Measurements from ENCODE around the gene TMEM220. TPM values are rescaled to one million over a fixed set of nuclear protein-coding genes. Genes with fewer than 3 reads are reported as not detected.

Gene TMEM220
- total RNA-seq, 1 experiment from 2014 or later = not detected

DNA sequence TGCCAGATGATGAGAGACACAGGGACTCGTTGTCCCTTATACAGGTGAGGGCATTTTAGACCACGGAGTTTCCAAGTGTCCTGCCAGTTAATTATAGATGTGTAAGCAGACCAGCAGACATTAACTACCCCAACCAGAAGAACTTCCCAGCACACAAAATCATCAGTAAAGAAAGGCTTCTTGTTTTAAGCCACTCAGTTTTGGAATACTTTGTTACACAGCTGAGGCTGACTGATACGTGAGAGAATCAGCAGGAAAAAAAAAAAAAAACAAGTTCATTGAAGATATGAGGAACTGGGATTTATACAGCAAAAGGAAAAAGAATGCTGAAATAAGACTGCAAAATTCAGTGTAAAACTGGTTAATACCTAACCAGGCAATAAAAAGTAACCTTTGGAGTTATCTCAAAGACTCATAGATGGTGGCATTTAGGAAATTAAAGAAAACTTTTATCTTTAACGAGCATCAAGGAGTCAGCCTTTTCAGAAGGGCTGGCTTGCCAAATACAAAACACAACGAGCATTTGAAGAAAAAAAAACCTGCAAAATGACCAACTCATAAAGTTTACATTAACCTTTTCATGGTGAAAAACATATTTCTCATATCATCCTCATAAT is 46.0 kb upstream of the TMEM220 start:
- Histone ChIP-seq H2AFZ (ENCODE audit: low read depth, low read length, poor library complexity, severe bottlenecking) (no peak overlapping the region), H3K27ac (ENCODE audit: low read depth, low read length) (no peak overlapping the region), H4K20me1 (ENCODE audit: insufficient read depth) (no peaks in the 10 kb centered on the region), H3K79me2 (ENCODE audit: insufficient read depth, low read length) (no peaks in the 10 kb centered on the region), H3K36me3 (ENCODE audit: control insufficient read depth in 1 of 2, insufficient read depth in 2 of 2, low read length in 2 of 2) (no peaks in the 10 kb centered on the region), H3K9me3 (ENCODE audit: control insufficient read depth in 1 of 2, insufficient read depth in 1 of 2, low read depth in 1 of 2, low read length in 2 of 2) (peaks cover 0 to 4% of the 10 kb centered on the region in 2 experiments; a peak in 2 of 4 replicates), H3K9ac (ENCODE audit: low read length) (no peak overlapping the region), H3K9me2 (ENCODE audit: insufficient read depth) (no peaks in the 10 kb centered on the region), H3K4me2 (ENCODE audit: low read length) (no peak overlapping the region), H3K27me3 (ENCODE audit: insufficient read depth, low read length) (no peaks in the 10 kb centered on the region), H3K4me3 (replicated peaks in 1 of 2; ENCODE audit: low read depth in 1 of 2, low read length in 2 of 2) (no peak overlapping the region), H3K4me1 (ENCODE audit: control insufficient read depth in 1 of 2, insufficient read depth in 2 of 2, low read length in 2 of 2) (no peaks in the 10 kb centered on the region)
- RAD21 ChIA-PET (ENCODE audit: low non-redundant PET in 1 of 2, low total read pairs in 2 of 2, uncharacterized antibody in 2 of 2, unreplicated experiment in 2 of 2) = no interaction called here
- intact Hi-C loops (cut with micrococcal nuclease) = no loop called here
- no TSS peak for BruUV-seq (replicated peaks)
- CTCF ChIA-PET = no interaction called here
- TF ChIP-seq ZFX (IDR thresholded peaks at IDR 0.05) (no peak), FOSL1 (IDR thresholded peaks at IDR 0.05; ENCODE audit: low read depth) (no peak), ZNF274 (IDR thresholded peaks at IDR 0.05; ENCODE audit: low read depth, low read length) (no peak), EZH2phosphoT487 (IDR thresholded peaks at IDR 0.05; ENCODE audit: borderline replicate concordance) (no peak), SP1 (IDR thresholded peaks at IDR 0.05; ENCODE audit: low read depth) (no peak), CEBPB (IDR thresholded peaks at IDR 0.05; ENCODE audit: low read depth) (no peak), EGR1 (IDR thresholded peaks at IDR 0.05; ENCODE audit: low read depth) (no peak), CBX3 (IDR thresholded peaks at IDR 0.05; ENCODE audit: low read depth) (no peak), POLR2AphosphoS5 (IDR thresholded peaks at IDR 0.05; ENCODE audit: low read depth, low read length) (no peak), RAD21 (IDR thresholded peaks at IDR 0.05; ENCODE audit: low read depth) (no peak), SRF (IDR thresholded peaks at IDR 0.05; ENCODE audit: low read depth) (no peak), POLR2A (IDR thresholded peaks at IDR 0.05; ENCODE audit: borderline replicate concordance, extremely low read depth, insufficient read depth, insufficient read length) (no peak), ELF1 (IDR thresholded peaks at IDR 0.05; ENCODE audit: borderline replicate concordance, low read depth) (no peak), TCF7L2 (IDR thresholded peaks at IDR 0.05; ENCODE audit: borderline replicate concordance, extremely low read depth, insufficient read depth, insufficient read length) (no peak)
- TF ChIP-seq, protein P1, sequence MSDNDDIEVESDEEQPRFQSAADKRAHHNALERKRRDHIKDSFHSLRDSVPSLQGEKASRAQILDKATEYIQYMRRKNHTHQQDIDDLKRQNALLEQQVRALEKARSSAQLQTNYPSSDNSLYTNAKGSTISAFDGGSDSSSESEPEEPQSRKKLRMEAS (IDR thresholded peaks at IDR 0.05) = no peak
- TF ChIP-seq, protein P2, sequence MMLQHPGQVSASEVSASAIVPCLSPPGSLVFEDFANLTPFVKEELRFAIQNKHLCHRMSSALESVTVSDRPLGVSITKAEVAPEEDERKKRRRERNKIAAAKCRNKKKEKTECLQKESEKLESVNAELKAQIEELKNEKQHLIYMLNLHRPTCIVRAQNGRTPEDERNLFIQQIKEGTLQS (IDR thresholded peaks at IDR 0.05) = no peak
- DNase-seq (ENCODE audit: low read depth, low spot score) (no peak), ATAC-seq (no peak)
- POLR2A ChIA-PET = no interaction called here
